Activated naive CD8-positive, alpha-beta T cell treated with anti-CD3 and anti-CD28 coated beads for 36 hours (primary cell): Measurements from ENCODE around the gene LENG8. TPM values are rescaled to one million over a fixed set of nuclear protein-coding genes. Genes with fewer than 3 reads are reported as not detected.

Source experiments
- DNase-seq: peaks from one replicate; pipeline ENCODE4 v3.0.0; 2021
- H3K27ac Mint-ChIP-seq: one replicate; pipeline ENCODE4 v1.8.0; 2022; ENCODE audit warnings: mild to moderate bottlenecking, moderate library complexity, mixed read lengths
- H3K27me3 Mint-ChIP-seq: one replicate; pipeline ENCODE4 v1.8.0; 2022; ENCODE audit warnings: mild to moderate bottlenecking, mixed read lengths
- H3K36me3 Mint-ChIP-seq: one replicate; pipeline ENCODE4 v1.8.0; 2021; ENCODE audit warnings: mild to moderate bottlenecking, mixed read lengths
- H3K4me1 Mint-ChIP-seq: one replicate; pipeline ENCODE4 v1.8.0; 2021; ENCODE audit warnings: mixed read lengths
- H3K4me3 Mint-ChIP-seq: one replicate; pipeline ENCODE4 v1.8.0; 2022; ENCODE audit warnings: mild to moderate bottlenecking, moderate library complexity, mixed read lengths
- H3K9me3 Mint-ChIP-seq: one replicate; pipeline ENCODE4 v1.8.0; 2022; ENCODE audit warnings: mixed read lengths
- total RNA-seq, 2 experiments: library from RNA; stranded (reverse); gene quantifications; one replicate each; pipeline ENCODE4 v1.2.3, GENCODE V29; 2021

Gene LENG8
- total RNA-seq, 2 experiments from 2014 or later, result 101 to 108 TPM

DNA sequence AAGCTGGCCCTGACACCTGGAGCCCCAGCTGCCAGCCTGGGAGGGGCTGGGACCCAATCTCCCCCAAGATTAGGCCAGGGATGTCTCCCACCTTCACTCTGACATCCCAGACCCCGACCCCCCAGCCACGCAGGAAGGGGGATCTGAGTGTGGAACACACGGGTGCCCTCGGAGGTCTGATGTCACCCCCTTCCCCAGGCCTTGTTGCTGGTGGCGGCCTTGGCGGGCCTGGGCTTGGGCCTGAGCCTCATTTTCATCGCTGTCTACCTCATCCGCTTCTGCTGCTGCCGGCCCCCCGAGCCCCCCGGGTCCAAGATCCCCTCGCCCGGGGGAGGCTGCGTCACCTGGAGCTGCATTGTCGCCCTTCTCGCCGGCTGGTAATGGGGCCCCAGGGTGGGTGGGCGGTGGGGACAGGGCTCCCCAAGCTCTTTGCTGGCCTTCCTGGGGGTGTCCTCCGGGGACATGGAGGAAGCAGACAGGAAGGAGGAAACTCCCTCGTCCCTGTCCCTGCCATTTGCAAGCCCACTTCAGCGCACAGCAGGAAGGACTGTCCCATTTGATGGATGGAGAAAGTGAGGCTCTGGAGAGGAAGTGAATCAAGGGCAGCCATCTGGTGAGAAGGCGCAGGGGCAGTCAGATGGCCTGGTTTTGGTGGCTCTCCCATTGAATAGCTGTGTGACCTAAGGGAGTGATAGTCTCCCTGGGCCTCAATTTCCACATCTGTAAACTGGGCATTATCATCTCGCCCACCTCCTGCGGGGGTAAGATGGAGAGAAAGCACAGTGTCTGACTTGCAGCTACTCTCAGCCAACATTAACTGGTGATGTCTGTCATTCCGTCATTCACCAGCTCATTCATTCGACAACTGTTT, 29.8 kb upstream of the LENG8 start:
- no peak for DNase-seq
- peaks cover 39% of the 10 kb centered on the region for H3K27me3 Mint-ChIP-seq
- H3K36me3 Mint-ChIP-seq, result peaks cover 2% of the 10 kb centered on the region
- peaks cover under 1% of the 10 kb centered on the region for H3K9me3 Mint-ChIP-seq
- no peak overlapping the region for H3K4me3 Mint-ChIP-seq
- peaks cover 12% of the 10 kb centered on the region for H3K4me1 Mint-ChIP-seq
- no peak overlapping the region for H3K27ac Mint-ChIP-seq

DNA sequence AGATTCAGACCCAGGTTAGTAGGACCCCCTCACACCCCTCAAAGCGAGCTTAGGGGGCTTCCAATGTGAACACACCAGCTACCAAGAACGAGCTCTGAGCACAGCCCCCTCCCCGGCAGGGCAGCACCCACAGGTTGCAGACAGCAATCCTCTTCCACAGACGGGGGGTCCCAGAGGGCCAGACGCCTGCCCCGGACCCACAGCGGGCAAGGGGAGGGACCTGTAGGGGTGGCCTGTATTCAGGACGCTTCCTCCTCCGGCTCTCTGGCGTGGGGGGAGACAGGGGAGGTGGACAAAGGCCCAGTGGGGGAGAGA, 29.0 kb upstream of the LENG8 start:
- Mint-ChIP-seq H3K4me3 (no peak overlapping the region), H3K4me1 (peaks cover 12% of the 10 kb centered on the region), H3K27ac (no peak overlapping the region), H3K36me3 (no peaks in the 10 kb centered on the region), H3K27me3 (peaks cover 37% of the 10 kb centered on the region), H3K9me3 (no peaks in the 10 kb centered on the region)
- DNase-seq, result no peak

DNA sequence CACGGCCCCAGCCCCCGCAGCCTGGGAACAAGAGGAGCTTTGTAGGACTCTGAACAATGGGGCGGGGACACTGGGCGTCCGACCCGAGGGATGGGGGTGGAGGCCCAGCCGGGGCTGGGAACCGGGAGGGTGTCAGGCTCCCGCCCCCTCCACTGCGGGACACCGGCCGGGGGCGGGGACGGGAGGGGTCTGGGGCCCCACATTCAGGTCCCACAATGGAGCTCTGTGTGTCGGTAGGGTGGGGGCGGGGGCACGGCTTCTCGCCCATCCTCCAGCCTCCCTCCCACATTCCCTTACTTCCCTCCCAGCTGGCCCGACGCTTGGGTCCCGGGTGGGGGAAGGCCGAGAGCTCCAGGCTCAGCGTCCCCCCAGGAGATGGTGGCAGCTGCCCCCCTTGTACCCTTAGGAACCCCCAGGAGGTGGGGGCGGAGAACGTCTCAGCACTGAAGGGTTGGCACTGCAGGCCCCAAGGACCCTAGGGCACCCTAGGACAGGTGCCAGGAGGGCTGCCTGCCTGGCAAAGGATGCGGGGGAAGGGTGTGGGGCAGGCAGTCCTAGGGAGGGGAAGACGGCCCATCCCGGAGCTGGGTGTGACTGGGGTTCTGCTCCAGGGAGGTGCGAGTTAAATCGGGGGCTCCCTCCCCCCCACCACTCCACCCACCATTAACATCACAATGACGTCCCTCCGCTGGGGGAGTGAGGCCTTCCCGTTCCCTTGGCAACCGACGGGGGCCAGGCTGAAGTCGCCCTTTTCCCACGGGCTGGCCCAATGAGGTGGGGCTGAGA, 28.4 kb upstream of the LENG8 start:
- no peak for DNase-seq
- peaks cover 42% of the 10 kb centered on the region for H3K27me3 Mint-ChIP-seq
- H3K4me3 Mint-ChIP-seq, result no peak overlapping the region
- peaks cover 12% of the 10 kb centered on the region for H3K4me1 Mint-ChIP-seq
- H3K27ac Mint-ChIP-seq, result no peak overlapping the region
- no peaks in the 10 kb centered on the region for H3K9me3 Mint-ChIP-seq
- H3K36me3 Mint-ChIP-seq, result no peaks in the 10 kb centered on the region

DNA sequence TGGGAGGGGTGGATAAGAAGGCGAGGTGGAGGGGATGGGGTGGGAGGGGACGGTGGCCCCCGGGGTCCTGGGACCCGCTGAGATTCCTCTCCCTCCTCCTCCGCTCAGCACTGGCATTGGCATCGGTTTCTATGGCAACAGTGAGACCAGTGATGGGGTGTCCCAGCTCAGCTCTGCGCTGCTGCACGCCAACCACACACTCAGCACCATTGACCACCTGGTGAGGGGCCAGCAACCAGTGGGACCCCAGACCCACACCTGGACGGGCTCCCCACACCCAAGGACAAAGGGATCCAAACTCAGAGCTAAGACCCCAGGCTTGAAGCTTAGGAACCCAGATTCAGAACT, 27.9 kb upstream of the LENG8 start:
- Mint-ChIP-seq H3K4me3 (no peak overlapping the region), H3K36me3 (no peaks in the 10 kb centered on the region), H3K27me3 (peaks cover 42% of the 10 kb centered on the region), H3K4me1 (peaks cover 12% of the 10 kb centered on the region), H3K9me3 (no peaks in the 10 kb centered on the region), H3K27ac (no peak overlapping the region)
- no peak for DNase-seq

DNA sequence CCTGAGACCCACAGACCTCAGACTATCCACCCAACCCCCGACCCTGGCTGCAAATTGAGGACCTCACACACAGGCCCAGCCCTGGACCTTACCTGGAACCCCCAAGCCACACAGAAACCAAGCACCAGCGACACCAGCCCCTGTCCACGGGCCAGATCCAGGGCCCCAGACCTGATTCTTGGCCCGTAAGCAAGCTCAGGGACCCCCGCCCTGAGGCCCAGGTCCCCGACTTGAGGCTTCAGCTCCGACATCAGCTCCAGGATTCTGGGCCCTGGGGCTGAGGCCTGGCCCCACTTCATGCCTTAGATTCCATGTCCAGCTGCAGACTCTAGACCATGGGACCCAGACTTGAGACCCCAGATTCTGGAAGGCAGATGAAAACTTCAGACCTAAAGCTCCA, 27.5 kb upstream of the LENG8 start:
- Mint-ChIP-seq H3K4me3 (no peak overlapping the region), H3K4me1 (peaks cover 12% of the 10 kb centered on the region), H3K27me3 (peaks cover 45% of the 10 kb centered on the region), H3K27ac (no peak overlapping the region), H3K9me3 (no peaks in the 10 kb centered on the region), H3K36me3 (no peaks in the 10 kb centered on the region)
- DNase-seq, result no peak

DNA sequence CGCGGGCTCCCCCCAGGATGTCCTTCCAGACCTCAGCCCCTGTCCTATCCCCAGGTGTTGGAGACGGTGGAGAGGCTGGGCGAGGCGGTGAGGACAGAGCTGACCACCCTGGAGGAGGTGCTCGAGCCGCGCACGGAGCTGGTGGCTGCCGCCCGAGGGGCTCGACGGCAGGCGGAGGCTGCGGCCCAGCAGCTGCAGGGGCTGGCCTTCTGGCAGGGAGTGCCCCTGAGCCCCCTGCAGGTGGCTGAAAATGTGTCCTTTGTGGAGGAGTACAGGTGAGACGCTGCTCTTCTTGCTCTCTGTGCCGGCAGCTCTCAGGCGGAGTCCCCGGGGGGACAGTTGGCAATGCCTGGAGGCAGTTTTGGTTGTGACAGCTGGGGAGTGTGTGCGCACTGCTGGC, 26.9 kb upstream of the LENG8 start:
- Mint-ChIP-seq H3K4me1 (peaks cover 11% of the 10 kb centered on the region), H3K27me3 (peaks cover 47% of the 10 kb centered on the region), H3K27ac (no peak overlapping the region), H3K36me3 (no peaks in the 10 kb centered on the region), H3K9me3 (no peaks in the 10 kb centered on the region), H3K4me3 (no peak overlapping the region)
- DNase-seq, result no peak

DNA sequence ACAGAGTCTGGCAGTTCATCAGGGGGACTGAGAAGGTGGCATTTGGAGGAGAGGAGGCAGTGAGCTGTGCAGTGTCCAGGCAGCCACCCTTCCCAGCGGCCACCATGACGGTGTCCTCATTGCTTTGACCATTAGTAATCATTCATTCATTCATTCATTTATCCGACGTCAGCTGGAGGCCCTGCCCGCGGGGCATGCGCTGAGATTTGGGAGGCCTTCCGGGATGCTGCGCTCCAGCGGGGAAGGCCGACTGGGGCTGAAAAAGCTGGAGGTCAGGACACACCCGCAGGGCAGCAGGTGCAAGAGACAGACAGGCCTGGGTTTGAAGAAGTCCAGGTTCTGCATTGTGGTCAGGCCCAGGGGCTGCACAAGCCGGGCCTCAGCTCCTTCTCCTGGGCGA, 24.8 kb upstream of the LENG8 start:
- peaks cover 60% of the 10 kb centered on the region for H3K27me3 Mint-ChIP-seq
- no peak for DNase-seq
- H3K4me3 Mint-ChIP-seq, result no peak overlapping the region
- no peaks in the 10 kb centered on the region for H3K4me1 Mint-ChIP-seq
- H3K36me3 Mint-ChIP-seq, result no peaks in the 10 kb centered on the region
- H3K9me3 Mint-ChIP-seq, result no peaks in the 10 kb centered on the region
- no peak overlapping the region for H3K27ac Mint-ChIP-seq

DNA sequence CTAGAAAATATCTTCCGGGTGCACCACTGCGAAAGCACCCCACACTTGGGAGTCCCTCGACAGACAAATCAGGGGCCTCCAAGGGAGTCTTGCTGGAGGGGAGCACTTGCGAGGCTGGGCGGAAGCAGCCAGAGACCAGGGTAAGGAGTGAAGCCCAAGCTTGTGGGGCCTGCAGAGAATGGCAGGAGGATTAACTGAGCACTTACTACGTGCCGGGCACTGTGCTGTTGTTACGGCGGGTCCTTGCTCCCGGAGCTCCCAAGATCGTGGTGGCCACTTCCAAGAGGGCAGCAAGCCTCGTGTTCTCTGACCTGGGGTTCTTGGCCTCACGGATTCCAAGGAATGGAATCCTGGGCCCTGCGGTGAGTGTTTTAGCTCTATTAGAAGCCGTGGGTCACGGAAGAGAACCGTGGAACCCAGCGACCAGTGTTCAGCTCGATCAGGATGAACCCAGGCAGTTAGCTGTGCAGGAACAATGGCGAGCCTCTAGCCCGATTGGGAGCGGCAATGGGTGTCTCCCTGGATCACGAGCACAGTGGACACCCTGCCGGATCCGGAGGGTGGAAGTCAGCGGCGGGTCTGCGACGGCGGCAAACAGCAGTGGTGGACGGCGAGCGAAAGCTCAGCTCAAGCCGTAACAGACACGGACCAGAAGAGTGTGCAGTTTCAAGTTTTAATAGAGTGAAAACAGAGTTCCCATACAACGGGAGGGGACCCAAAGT, 24.2 kb upstream of the LENG8 start:
- Mint-ChIP-seq H3K4me3 (no peak overlapping the region), H3K4me1 (no peaks in the 10 kb centered on the region), H3K27ac (no peak overlapping the region), H3K27me3 (peaks cover 58% of the 10 kb centered on the region), H3K9me3 (no peaks in the 10 kb centered on the region), H3K36me3 (no peaks in the 10 kb centered on the region)
- DNase-seq, result no peak

DNA sequence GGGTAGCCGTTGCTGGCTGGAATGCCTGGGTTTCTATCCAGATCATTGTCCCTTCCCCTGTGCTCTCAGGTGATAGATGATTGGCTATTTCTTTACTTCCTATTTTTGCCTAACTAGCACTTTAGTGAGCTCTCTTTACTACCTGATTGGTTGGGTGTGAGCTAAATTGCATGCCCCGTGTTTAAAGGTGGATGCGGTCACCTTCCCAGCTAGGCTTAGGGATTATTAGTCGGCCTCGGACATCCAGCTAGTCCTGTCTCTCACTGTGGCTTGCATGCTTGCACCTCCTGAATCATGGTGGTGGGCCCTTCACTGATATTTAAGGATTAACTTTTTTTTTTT, 23.6 kb upstream of the LENG8 start:
- Mint-ChIP-seq H3K4me1 (peaks cover 2% of the 10 kb centered on the region), H3K4me3 (no peak overlapping the region), H3K36me3 (no peaks in the 10 kb centered on the region), H3K27ac (no peak overlapping the region), H3K27me3 (peaks cover 61% of the 10 kb centered on the region), H3K9me3 (no peaks in the 10 kb centered on the region)
- no peak for DNase-seq

DNA sequence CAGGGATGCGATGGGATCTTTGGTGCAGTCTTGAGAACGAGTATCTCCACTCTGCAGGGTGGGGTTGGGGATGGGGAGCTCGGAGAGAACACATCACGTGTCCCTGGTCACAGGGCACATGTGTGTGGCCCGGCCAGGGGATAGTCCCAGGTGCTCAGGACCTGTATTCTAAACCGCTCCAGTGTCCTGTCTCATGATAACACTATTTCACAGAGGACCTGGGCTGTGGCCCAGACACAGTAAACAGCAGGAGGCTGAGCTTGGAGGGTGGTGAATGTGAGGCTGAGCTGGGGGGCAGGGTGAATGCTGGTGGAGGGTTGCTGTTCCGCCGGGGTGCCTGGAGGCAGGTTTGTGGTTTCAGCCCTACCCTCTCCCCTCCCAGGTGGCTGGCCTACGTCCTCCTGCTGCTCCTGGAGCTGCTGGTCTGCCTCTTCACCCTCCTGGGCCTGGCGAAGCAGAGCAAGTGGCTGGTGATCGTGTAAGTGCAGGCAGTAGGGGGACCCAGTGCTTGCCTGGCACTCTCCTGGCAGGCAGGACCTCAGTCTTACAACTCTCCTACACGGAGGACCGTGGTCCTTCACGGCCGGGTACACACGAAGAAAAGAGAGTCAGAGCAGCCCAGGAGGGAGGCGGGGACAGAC, 22.6 kb upstream of the LENG8 start:
- Mint-ChIP-seq H3K27ac (no peak overlapping the region), H3K36me3 (no peaks in the 10 kb centered on the region), H3K4me3 (no peak overlapping the region), H3K4me1 (peaks cover 6% of the 10 kb centered on the region), H3K27me3 (peaks cover 64% of the 10 kb centered on the region), H3K9me3 (no peaks in the 10 kb centered on the region)
- no peak for DNase-seq

DNA sequence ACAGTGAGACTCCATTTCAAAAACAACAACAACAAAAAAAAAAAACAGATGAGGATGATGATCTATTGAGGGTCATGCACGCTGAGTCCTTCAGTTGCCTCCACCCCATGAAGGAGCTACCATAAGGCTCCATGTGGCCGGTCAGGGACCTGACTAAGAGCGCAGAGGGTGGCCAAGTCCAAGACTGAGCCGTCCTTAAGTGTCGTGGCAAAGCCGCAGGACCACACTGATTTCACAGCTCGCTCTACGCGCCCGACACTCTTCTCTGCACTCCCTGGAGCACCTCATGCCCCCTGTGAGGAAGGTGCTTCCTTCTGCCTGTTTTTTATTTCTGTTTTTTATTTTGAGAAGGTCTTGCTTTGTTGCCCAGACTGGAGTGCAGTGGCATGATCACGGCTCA, 21.4 kb upstream of the LENG8 start:
- no peaks in the 10 kb centered on the region for H3K9me3 Mint-ChIP-seq
- no peak overlapping the region for H3K27ac Mint-ChIP-seq

DNA sequence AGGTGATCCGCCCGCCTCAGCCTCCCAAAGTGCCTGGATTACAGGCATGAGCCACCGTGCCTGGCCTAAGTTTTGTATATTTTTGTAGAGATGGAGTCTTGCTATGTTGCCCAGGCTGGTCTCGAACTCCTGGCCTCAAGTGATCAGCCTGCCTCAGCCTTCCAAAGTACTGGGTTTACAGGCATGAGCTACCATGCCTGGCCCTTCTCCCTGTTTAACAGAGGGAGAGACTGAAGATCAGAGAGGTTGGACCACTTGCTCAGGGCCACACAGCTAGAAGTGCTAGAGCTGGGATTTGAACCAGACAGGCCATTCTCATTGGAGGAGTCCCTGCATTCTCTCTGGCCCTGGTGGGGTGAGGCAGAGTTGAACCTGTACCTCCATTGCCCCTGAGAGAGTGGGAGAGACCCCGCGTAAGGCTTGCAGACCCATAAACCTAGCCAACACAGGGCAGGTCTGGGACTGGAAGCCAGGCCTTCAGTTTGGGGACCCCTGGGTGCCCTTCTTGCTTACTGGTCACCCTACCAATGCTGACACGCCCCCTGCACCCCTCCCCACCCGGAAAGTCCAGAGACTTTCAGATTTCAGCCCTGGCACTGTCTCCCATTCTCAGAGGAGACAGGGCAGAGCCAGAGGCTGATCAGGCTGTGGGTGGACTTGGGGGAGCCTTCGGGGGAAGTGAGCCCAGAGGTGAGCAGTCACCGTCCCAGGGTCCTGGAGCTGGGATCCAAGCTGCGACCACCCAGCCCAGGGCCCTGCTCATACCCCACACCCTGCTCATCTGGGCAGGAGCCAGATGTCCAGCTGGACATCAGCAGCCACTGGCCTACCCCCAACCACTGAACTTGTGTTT, 20.4 kb upstream of the LENG8 start:
- H3K9me3 Mint-ChIP-seq, result no peaks in the 10 kb centered on the region
- no peak overlapping the region for H3K27ac Mint-ChIP-seq
- peaks cover 6% of the 10 kb centered on the region for H3K4me1 Mint-ChIP-seq
- no peak overlapping the region for H3K4me3 Mint-ChIP-seq
- no peak for DNase-seq
- H3K36me3 Mint-ChIP-seq, result no peaks in the 10 kb centered on the region
- H3K27me3 Mint-ChIP-seq, result peaks cover 63% of the 10 kb centered on the region

More for the DNA sequence above, 21.4 kb upstream of the LENG8 start:
- DNase-seq, result no peak
- Mint-ChIP-seq H3K4me3 (no peak overlapping the region), H3K27me3 (peaks cover 65% of the 10 kb centered on the region), H3K4me1 (peaks cover 6% of the 10 kb centered on the region), H3K36me3 (no peaks in the 10 kb centered on the region)

DNA sequence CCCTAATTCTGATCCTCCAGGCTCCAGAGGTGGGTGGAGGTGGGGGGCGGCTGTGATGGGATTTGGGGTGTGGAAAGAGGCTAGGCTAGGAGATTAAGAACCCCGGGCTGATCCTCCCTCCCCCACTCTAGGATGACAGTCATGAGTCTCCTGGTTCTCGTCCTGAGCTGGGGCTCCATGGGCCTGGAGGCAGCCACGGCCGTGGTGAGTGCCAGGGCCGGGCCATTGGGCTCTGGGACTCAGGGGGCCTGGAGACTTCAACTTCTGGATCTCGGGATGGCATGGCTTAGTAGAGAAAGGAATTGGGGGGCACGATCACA, 19.9 kb upstream of the LENG8 start:
- Mint-ChIP-seq H3K9me3 (no peaks in the 10 kb centered on the region), H3K27me3 (peaks cover 59% of the 10 kb centered on the region), H3K4me1 (peaks cover 9% of the 10 kb centered on the region), H3K27ac (no peak overlapping the region), H3K36me3 (no peaks in the 10 kb centered on the region), H3K4me3 (no peak overlapping the region)
- DNase-seq, result no peak

DNA sequence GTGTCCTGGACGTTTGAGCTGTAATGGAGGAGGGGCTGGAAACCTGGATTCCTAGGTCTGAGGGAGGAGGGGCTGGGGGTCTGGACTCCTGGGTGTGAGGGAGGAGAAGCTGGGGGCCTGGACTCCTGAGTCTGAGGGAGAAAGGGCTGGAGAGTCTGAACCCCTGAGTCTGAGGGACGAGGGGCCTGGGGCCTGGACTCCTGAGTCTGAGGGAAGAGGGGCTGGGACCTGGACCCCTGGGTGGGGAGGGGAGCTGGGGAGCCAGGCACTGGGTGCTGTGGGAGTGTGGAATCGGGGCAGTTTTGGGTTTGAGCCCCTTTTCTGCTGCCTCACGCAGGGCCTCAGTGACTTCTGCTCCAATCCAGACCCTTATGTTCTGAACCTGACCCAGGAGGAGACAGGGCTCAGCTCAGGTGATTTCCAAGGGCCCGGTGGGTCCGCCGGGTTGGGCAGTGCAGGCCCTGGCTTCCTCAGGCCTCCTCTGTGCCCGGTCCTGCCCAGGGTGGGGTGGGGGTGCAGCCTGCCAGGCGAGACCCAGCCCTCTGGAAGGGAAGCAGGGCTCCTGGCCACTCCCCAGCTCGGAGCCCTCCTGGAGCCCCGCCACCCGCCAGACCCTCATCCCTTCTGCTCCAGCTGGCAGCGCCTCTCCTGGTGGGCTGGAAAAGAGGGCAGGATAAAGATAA, 19.3 kb upstream of the LENG8 start:
- Mint-ChIP-seq H3K27me3 (peaks cover 57% of the 10 kb centered on the region), H3K4me3 (no peak overlapping the region), H3K9me3 (no peaks in the 10 kb centered on the region), H3K36me3 (no peaks in the 10 kb centered on the region), H3K4me1 (peaks cover 14% of the 10 kb centered on the region), H3K27ac (no peak overlapping the region)
- no peak for DNase-seq
